ENCODE results near the gene ZNF391. TPM values are rescaled to one million over a fixed set of nuclear protein-coding genes. Genes with fewer than 3 reads are reported as not detected.

The ZNF391 gene
- total RNA-seq, 1 donor from 2014 or later = 4.5 TPM

- H3K27me3 Mint-ChIP-seq (ENCODE audit: low read depth) = no peaks in the 10 kb centered on the region
- H3K4me1 Mint-ChIP-seq (ENCODE audit: low read depth) = no peaks in the 10 kb centered on the region
- no peak for DNase-seq (ENCODE audit: low spot score)
- no peak for TF ChIP-seq CTCF (IDR thresholded peaks at IDR 0.05)
- no peak overlapping the region for H3K4me3 Mint-ChIP-seq (ENCODE audit: unreplicated experiment)
- H3K36me3 Mint-ChIP-seq (ENCODE audit: low read depth) = peaks cover 3% of the 10 kb centered on the region
- peaks cover 45% of the 10 kb centered on the region for H3K9me3 Mint-ChIP-seq (ENCODE audit: low read depth)
- H3K27ac Mint-ChIP-seq (ENCODE audit: unreplicated experiment) = no peak overlapping the region
These were observed 50.8 kb downstream of the ZNF391 start for GRCh38 chr6:27439371-27439770.

- no peaks in the 10 kb centered on the region for H3K27me3 Mint-ChIP-seq (ENCODE audit: low read depth)
- no peak overlapping the region for H3K27ac Mint-ChIP-seq (ENCODE audit: unreplicated experiment)
- TF ChIP-seq CTCF (IDR thresholded peaks at IDR 0.05) = no peak
- peaks cover 6% of the 10 kb centered on the region for H3K36me3 Mint-ChIP-seq (ENCODE audit: low read depth)
- no peak overlapping the region for H3K4me3 Mint-ChIP-seq (ENCODE audit: unreplicated experiment)
- H3K4me1 Mint-ChIP-seq (ENCODE audit: low read depth) = no peaks in the 10 kb centered on the region
- peaks cover 36% of the 10 kb centered on the region for H3K9me3 Mint-ChIP-seq (ENCODE audit: low read depth)
- DNase-seq (ENCODE audit: low spot score) = no peak
These were observed 52.4 kb downstream of the ZNF391 start for GRCh38 chr6:27441001-27441400.

- H3K4me3 Mint-ChIP-seq (ENCODE audit: unreplicated experiment) = no peak overlapping the region
- no peak for TF ChIP-seq CTCF (IDR thresholded peaks at IDR 0.05)
- no peak overlapping the region for H3K27ac Mint-ChIP-seq (ENCODE audit: unreplicated experiment)
- H3K27me3 Mint-ChIP-seq (ENCODE audit: low read depth) = no peaks in the 10 kb centered on the region
- DNase-seq (ENCODE audit: low spot score) = no peak
- peaks cover 13% of the 10 kb centered on the region for H3K36me3 Mint-ChIP-seq (ENCODE audit: low read depth)
- no peaks in the 10 kb centered on the region for H3K4me1 Mint-ChIP-seq (ENCODE audit: low read depth)
- H3K9me3 Mint-ChIP-seq (ENCODE audit: low read depth) = peaks cover 36% of the 10 kb centered on the region
These were observed 54.4 kb downstream of the ZNF391 start for GRCh38 chr6:27442932-27443331.

GRCh38 chr6:27448456-27448855 is 59.9 kb downstream of the ZNF391 start:
- Mint-ChIP-seq H3K4me3 (ENCODE audit: unreplicated experiment) (no peak overlapping the region), H3K9me3 (ENCODE audit: low read depth) (peaks cover 64% of the 10 kb centered on the region), H3K36me3 (ENCODE audit: low read depth) (peaks cover 58% of the 10 kb centered on the region), H3K27ac (ENCODE audit: unreplicated experiment) (no peak overlapping the region), H3K4me1 (ENCODE audit: low read depth) (no peaks in the 10 kb centered on the region), H3K27me3 (ENCODE audit: low read depth) (no peaks in the 10 kb centered on the region)
- TF ChIP-seq CTCF (IDR thresholded peaks at IDR 0.05) = no peak
- DNase-seq (ENCODE audit: low spot score) = no peak

- Mint-ChIP-seq H3K4me1 (ENCODE audit: low read depth) (no peaks in the 10 kb centered on the region), H3K27ac (ENCODE audit: unreplicated experiment) (no peak overlapping the region), H3K36me3 (ENCODE audit: low read depth) (peaks cover 88% of the 10 kb centered on the region), H3K27me3 (ENCODE audit: low read depth) (no peaks in the 10 kb centered on the region), H3K9me3 (ENCODE audit: low read depth) (peaks cover 87% of the 10 kb centered on the region), H3K4me3 (ENCODE audit: unreplicated experiment) (no peak overlapping the region)
- no peak for TF ChIP-seq CTCF (IDR thresholded peaks at IDR 0.05)
- DNase-seq (ENCODE audit: low spot score) = no peak
These were observed 63.3 kb downstream of the ZNF391 start for GRCh38 chr6:27451660-27452390.
